Smooth muscle cell (in vitro differentiated cells): Measurements from ENCODE around the gene ITPKB. TPM values are rescaled to one million over a fixed set of nuclear protein-coding genes. Genes with fewer than 3 reads are reported as not detected.
A peak's percentile ranks its signal among the peaks of the same experiment; 100 is the strongest.

Source experiments
- DNase-seq: peaks from one replicate; lab custom pipeline; 2025; ENCODE audit not compliant: unreplicated experiment; lab: John Stamatoyannopoulos, UW
- H2AFZ ChIP-seq: fragments of 200-600 bp; sonication (generic); 2 replicates; pipeline ENCODE4 v1.6.0; 2016; ENCODE audit warnings: antibody characterized with exemption, low read depth, mild to moderate bottlenecking
- H3F3A ChIP-seq: fragments of 200-600 bp; sonication (generic); 2 replicates; pipeline ENCODE4 v1.6.0; 2017; ENCODE audit warnings: antibody characterized with exemption, low read depth
- H3K27ac ChIP-seq: fragments of 200-600 bp; sonication (generic); 2 replicates; pipeline ENCODE4 v1.5.1; 2016; ENCODE audit warnings: low read depth, mild to moderate bottlenecking
- H3K27me3 ChIP-seq: fragments of 200-600 bp; sonication (generic); 2 replicates; pipeline ENCODE4 v1.6.1; 2016; ENCODE audit warnings: low read depth, mild to moderate bottlenecking
- H3K36me3 ChIP-seq: fragments of 200-600 bp; sonication (generic); 2 replicates; pipeline ENCODE4 v1.5.1; 2016; ENCODE audit warnings: low read depth
- H3K4me1 ChIP-seq: fragments of 200-600 bp; sonication (generic); 2 replicates; pipeline ENCODE4 v1.5.1; 2016; ENCODE audit warnings: low read depth
- H3K4me2 ChIP-seq: fragments of 200-600 bp; sonication (generic); 2 replicates; pipeline ENCODE4 v1.6.0; 2016; ENCODE audit warnings: mild to moderate bottlenecking
- H3K4me3 ChIP-seq: fragments of 200-600 bp; sonication (generic); 2 replicates; pipeline ENCODE4 v1.5.1; 2016; ENCODE audit warnings: mild to moderate bottlenecking
- H3K79me2 ChIP-seq: fragments of 200-600 bp; sonication (generic); 2 replicates; pipeline ENCODE4 v1.6.0; 2016; ENCODE audit warnings: low read depth, mild to moderate bottlenecking
- H3K9ac ChIP-seq: fragments of 200-600 bp; sonication (generic); 2 replicates; pipeline ENCODE4 v1.6.0; 2016; ENCODE audit warnings: low read depth
- H3K9me3 ChIP-seq: fragments of 200-600 bp; sonication (generic); replicated peaks from 2 replicates; pipeline ENCODE4 v1.5.1; 2016; ENCODE audit warnings: low read depth
- H4K20me1 ChIP-seq: fragments of 200-600 bp; sonication (generic); 2 replicates; pipeline ENCODE4 v1.6.0; 2016; ENCODE audit warnings: low read depth
- WGBS: methylation state at CpG from one replicate; pipeline ENCODE4 v1.1.7; 2016; ENCODE audit warnings: low lambda C conversion rate; 5-methylcytosine and 5-hydroxymethylcytosine counted together
- polyA plus RNA-seq: library from polyadenylated mRNA; unstranded; fragments of >200 nt; fragmentation: Nextera tagmentation; extraction: Ambion mirVana; gene quantifications from 2 replicates; pipeline ENCODE4 v1.2.1, GENCODE V29; 2016
- total RNA-seq: library from RNA; depleted of rRNA; stranded (reverse); fragments of >200 nt; gene quantifications from 2 replicates; pipeline ENCODE4 v1.2.3, GENCODE V29; 2014
- TF ChIP-seq, protein P1 (sequence below): fragments of 200-600 bp; sonication (generic); IDR thresholded peaks from 2 replicates; pipeline ENCODE4 v1.5.1; 2017; ENCODE audit warnings: borderline replicate concordance, mild to moderate bottlenecking, antibody characterized with exemption; ENCODE audit not compliant: insufficient read depth, poor library complexity, severe bottlenecking

ITPKB gene
- total and polyA plus RNA-seq, 2 experiments from 2014 or later: 8.9 to 11.4 TPM

DNA sequence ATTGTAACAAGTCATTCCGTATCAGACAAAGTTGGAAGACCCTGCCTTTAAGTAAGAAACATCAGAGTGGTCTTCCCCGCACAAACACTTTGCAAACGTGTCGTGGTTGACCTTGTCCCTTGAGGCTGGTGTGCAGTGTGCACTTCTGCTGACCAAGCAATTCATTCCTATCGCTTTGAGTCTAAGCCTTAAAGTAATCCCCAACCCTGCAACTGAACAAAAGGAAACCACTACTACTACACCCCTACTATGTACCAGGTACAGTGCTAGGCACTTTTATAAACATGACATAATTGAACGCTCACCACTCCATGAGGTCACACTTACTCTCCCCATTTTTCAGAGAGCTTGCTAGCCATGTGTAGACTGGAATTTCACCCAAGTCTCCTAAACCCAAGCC lies 10.6 kb downstream of the ITPKB start:
- Histone ChIP-seq H2AFZ (no peak overlapping the region), H3K36me3 (no peaks in the 10 kb centered on the region), H3K27ac (no peak overlapping the region), H3K9ac (no peak overlapping the region), H3K4me1 (peaks cover 26% of the 10 kb centered on the region), H3K79me2 (peaks cover 94% of the 10 kb centered on the region), H3K4me2 (no peak overlapping the region), H3K4me3 (no peak overlapping the region), H3K9me3 (no peaks in the 10 kb centered on the region), H4K20me1 (peaks cover 62% of the 10 kb centered on the region), H3K27me3 (no peaks in the 10 kb centered on the region), H3F3A (no peaks in the 10 kb centered on the region)
- DNase-seq: no peak
- 83% methylated on average over 6 of the region's 6 CpGs for WGBS
- TF ChIP-seq, protein P1, sequence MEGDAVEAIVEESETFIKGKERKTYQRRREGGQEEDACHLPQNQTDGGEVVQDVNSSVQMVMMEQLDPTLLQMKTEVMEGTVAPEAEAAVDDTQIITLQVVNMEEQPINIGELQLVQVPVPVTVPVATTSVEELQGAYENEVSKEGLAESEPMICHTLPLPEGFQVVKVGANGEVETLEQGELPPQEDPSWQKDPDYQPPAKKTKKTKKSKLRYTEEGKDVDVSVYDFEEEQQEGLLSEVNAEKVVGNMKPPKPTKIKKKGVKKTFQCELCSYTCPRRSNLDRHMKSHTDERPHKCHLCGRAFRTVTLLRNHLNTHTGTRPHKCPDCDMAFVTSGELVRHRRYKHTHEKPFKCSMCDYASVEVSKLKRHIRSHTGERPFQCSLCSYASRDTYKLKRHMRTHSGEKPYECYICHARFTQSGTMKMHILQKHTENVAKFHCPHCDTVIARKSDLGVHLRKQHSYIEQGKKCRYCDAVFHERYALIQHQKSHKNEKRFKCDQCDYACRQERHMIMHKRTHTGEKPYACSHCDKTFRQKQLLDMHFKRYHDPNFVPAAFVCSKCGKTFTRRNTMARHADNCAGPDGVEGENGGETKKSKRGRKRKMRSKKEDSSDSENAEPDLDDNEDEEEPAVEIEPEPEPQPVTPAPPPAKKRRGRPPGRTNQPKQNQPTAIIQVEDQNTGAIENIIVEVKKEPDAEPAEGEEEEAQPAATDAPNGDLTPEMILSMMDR: no peak

DNA sequence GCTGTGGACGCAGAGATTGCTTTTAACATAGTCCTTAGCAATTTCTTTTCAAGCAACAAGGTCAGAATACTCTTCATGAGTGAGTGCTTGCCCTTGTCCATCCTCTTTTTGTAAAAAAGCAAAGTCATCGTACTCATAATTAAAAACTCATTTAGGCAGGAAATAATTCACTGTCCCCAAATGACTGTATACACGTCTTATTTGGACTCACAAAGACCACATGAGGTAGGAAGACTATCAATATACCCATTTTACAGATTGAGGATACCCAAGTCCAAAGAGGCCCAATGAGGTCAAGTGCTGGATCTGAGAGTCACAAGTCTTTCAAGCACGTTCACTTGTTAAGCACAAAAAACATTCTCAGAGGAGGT lies 13.2 kb downstream of the ITPKB start:
- Histone ChIP-seq H3K27me3 (no peaks in the 10 kb centered on the region), H3F3A (no peaks in the 10 kb centered on the region), H3K4me2 (no peak overlapping the region), H3K4me3 (no peak overlapping the region), H3K4me1 (peaks cover 34% of the 10 kb centered on the region), H3K36me3 (no peaks in the 10 kb centered on the region), H3K79me2 (peaks cover 91% of the 10 kb centered on the region), H2AFZ (no peak overlapping the region), H3K9me3 (no peaks in the 10 kb centered on the region), H4K20me1 (peaks cover 53% of the 10 kb centered on the region), H3K27ac (no peak overlapping the region), H3K9ac (no peak overlapping the region)
- TF ChIP-seq, protein P1: no peak
- 95% methylated on average over 4 of the region's 4 CpGs for WGBS
- no peak for DNase-seq

GRCh38 chr1:226723657-226724532 lies 15.2 kb downstream of the ITPKB start:
- Histone ChIP-seq H3K4me1 (peaks cover 40% of the 10 kb centered on the region), H2AFZ (no peak overlapping the region), H3K9me3 (no peaks in the 10 kb centered on the region), H3K36me3 (no peaks in the 10 kb centered on the region), H3K9ac (no peak overlapping the region), H3K4me2 (peak overlapping the region; percentile 53), H3K4me3 (no peak overlapping the region), H3F3A (no peaks in the 10 kb centered on the region), H4K20me1 (peaks cover 53% of the 10 kb centered on the region), H3K27me3 (no peaks in the 10 kb centered on the region), H3K79me2 (peaks cover 71% of the 10 kb centered on the region), H3K27ac (peak overlapping the region; percentile 19)
- no peak for DNase-seq
- WGBS: 45% methylated on average over 13 of the region's 13 CpGs
- TF ChIP-seq, protein P1: no peak
